ENCODE measurements around the gene CALR3.

Gene CALR3

GRCh38 chr19:16429759-16430091 is 66.2 kb downstream of the CALR3 start:
- no peak for DNase-seq (ENCODE audit: low read depth, low spot score)

GRCh38 chr19:16429066-16429758 is 66.8 kb downstream of the CALR3 start:
- DNase-seq (ENCODE audit: low read depth, low spot score): no peak

Measured in brain pericyte (primary cell).